Measurements from ENCODE around the gene ZNF30.

ZNF30 gene

GRCh38 chr19:34959021-34959420, 32.3 kb downstream of the ZNF30 start:
- TF ChIP-seq, protein P1, sequence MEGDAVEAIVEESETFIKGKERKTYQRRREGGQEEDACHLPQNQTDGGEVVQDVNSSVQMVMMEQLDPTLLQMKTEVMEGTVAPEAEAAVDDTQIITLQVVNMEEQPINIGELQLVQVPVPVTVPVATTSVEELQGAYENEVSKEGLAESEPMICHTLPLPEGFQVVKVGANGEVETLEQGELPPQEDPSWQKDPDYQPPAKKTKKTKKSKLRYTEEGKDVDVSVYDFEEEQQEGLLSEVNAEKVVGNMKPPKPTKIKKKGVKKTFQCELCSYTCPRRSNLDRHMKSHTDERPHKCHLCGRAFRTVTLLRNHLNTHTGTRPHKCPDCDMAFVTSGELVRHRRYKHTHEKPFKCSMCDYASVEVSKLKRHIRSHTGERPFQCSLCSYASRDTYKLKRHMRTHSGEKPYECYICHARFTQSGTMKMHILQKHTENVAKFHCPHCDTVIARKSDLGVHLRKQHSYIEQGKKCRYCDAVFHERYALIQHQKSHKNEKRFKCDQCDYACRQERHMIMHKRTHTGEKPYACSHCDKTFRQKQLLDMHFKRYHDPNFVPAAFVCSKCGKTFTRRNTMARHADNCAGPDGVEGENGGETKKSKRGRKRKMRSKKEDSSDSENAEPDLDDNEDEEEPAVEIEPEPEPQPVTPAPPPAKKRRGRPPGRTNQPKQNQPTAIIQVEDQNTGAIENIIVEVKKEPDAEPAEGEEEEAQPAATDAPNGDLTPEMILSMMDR (IDR thresholded peaks at IDR 0.05; ENCODE audit: low read depth, low read length), result no peak
- no peak for DNase-seq (ENCODE audit: low read depth in 2 of 2)
- no peak overlapping the region for H3K4me3 ChIP-seq (replicated peaks in 1 of 2; ENCODE audit: low read depth in 2 of 2, low read length in 2 of 2)

GRCh38 chr19:34960103-34960805, 33.6 kb downstream of the ZNF30 start:
- peak; percentile 37 to 73 for DNase-seq (ENCODE audit: low read depth in 2 of 2)
- H3K4me3 ChIP-seq (replicated peaks in 1 of 2; ENCODE audit: low read depth in 2 of 2, low read length in 2 of 2), result no peak overlapping the region
- TF ChIP-seq, protein P1 (IDR thresholded peaks at IDR 0.05; ENCODE audit: low read depth, low read length), result no peak

DNA sequence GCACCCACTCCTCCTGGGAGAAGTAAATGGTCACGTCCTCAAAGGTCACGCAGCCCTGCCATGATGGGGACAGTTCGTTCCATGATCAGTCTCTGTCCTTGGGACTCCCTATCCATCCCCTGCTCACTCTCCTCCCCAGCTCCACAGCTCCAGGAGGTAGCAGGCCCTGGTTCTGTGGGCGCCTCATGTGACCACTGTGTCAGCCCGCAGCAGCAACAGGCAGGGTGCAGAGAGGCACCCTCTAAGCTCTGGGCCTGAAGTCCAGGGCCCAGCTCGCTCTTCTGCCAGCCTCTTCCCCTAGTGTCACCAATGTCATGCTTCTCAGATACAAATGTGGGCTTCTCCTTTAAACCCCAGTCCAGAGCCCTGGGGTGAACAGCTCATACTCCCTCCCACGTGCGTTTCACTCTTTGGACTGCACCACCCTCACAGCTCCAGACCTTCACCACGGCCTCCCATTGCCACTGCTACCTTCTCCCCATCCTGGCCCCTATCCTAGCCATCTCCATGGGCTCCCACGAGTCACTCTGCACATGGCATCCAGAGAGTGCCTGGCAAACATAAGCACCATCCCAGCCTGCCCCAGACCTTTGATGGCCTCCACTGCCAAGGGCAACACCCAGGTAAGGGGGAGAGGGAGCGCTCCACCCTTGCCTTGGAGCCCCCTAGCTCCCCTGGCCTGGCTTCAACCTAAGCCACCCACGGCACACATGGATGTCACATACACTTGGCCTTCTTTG, 34.4 kb downstream of the ZNF30 start:
- no peak for DNase-seq (ENCODE audit: low read depth in 2 of 2)
- TF ChIP-seq, protein P1 (IDR thresholded peaks at IDR 0.05; ENCODE audit: low read depth, low read length), result no peak
- H3K4me3 ChIP-seq (replicated peaks in 1 of 2; ENCODE audit: low read depth in 2 of 2, low read length in 2 of 2), result peak overlapping the region in 1 of 2 donors; percentile 14

GRCh38 chr19:34961775-34962686, 35.3 kb downstream of the ZNF30 start:
- TF ChIP-seq, protein P1 (IDR thresholded peaks at IDR 0.05; ENCODE audit: low read depth, low read length), result no peak
- H3K4me3 ChIP-seq (replicated peaks in 1 of 2; ENCODE audit: low read depth in 2 of 2, low read length in 2 of 2), result peak overlapping the region; percentile 90 to 91
- DNase-seq (ENCODE audit: low read depth in 2 of 2), result peak in 1 of 2 donors; percentile 38

DNA sequence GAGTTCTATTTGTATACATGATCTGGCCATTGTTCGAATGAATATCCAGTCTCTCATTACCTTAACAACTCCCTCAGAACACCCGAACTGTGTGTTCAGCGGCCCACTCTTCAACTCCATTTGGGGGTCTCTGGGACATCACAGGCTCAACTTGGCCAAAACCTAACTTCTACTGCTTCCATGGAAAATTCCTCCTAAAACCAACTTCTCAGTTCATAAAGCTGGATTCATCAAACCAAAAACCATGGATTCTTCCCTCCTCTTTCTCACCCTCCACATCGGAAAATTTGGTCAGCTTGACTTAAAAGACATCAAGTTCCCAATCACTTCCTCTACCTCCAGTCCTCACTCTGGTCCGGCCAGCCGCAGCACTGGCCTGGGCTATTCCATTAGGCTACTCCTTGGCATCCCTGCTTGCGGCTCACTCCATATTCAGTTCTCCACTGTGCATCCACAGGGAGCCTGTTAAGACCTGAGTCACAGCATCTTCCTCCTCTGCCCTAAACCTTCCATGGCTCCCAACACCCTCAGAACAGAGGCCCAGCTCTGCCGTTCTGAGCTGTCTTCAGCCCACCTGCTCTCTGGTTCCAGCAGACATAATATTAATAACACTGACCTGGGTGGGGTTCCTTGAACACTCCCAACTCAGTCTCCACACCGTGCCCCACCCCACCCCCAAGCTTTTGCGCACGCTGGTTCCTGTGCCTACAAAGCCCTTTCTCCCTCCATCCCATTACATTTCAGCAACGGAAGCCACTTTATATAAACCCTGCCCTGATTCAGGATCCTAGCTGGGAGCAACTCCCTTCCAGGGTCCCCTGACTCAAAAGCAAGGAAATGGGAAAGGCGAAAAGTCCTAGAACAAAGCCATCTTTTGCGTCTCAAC, 36.2 kb downstream of the ZNF30 start:
- TF ChIP-seq, protein P1 (IDR thresholded peaks at IDR 0.05; ENCODE audit: low read depth, low read length), result no peak
- peak overlapping the region; percentile 90 to 91 for H3K4me3 ChIP-seq (replicated peaks in 1 of 2; ENCODE audit: low read depth in 2 of 2, low read length in 2 of 2)
- peak in 1 of 2 donors; percentile 32 for DNase-seq (ENCODE audit: low read depth in 2 of 2)
